SK-N-SH treated with all-trans-retinoic acid at 6 μM for 48 hours (cell line): ENCODE measurements around the gene CD59.

Experiments used
- ATAC-seq: fragments of 200-7000 bp; cut with Tn5 transposase; 3 replicates; pipeline ENCODE4 v1.9.1; 2020; ENCODE audit warnings: mild to moderate bottlenecking, moderate library complexity
- ARNTL ChIP-seq: fragments of 450-650 bp; formaldehyde crosslinking; IDR thresholded peaks from 2 replicates; pipeline ENCODE4 v1.5.0; 2020; ENCODE audit warnings: low read depth, mild to moderate bottlenecking, moderate library complexity, borderline replicate concordance
- BACH2 ChIP-seq: fragments of 250-450 bp; sonication (Bioruptor Pico); IDR thresholded peaks from 2 replicates; pipeline ENCODE4 v1.9.0; 2021; ENCODE audit warnings: mild to moderate bottlenecking, borderline replicate concordance
- CSDC2 ChIP-seq: fragments of 250-450 bp; sonication (Bioruptor Pico); IDR thresholded peaks from 2 replicates; pipeline ENCODE4 v1.5.0; 2020; ENCODE audit warnings: mild to moderate bottlenecking, moderate library complexity
- ESRRG ChIP-seq: fragments of 250-450 bp; sonication (Bioruptor Pico); IDR thresholded peaks from 2 replicates; pipeline ENCODE4 v1.6.1; 2021; ENCODE audit warnings: mild to moderate bottlenecking
- GLIS3 ChIP-seq: fragments of 250-450 bp; sonication (Bioruptor Pico); IDR thresholded peaks from 2 replicates; pipeline ENCODE4 v1.5.0; 2020; ENCODE audit warnings: mild to moderate bottlenecking, moderate library complexity
- ISL1 ChIP-seq: fragments of 250-450 bp; sonication (Bioruptor Pico); IDR thresholded peaks from 2 replicates; pipeline ENCODE4 v2.1.2; 2022; ENCODE audit warnings: mild to moderate bottlenecking, moderate library complexity
- OSR1 ChIP-seq: fragments of 250-450 bp; sonication (Bioruptor Pico); IDR thresholded peaks from 2 replicates; pipeline ENCODE4 v1.8.0; 2022; ENCODE audit warnings: moderate library complexity, mild to moderate bottlenecking, inconsistent platforms
- PPARA ChIP-seq: fragments of 250-450 bp; sonication (Bioruptor Pico); IDR thresholded peaks from 2 replicates; pipeline ENCODE4 v1.5.0; 2020; ENCODE audit warnings: mild to moderate bottlenecking, borderline replicate concordance
- RARB ChIP-seq: fragments of 250-450 bp; sonication (Bioruptor Pico); IDR thresholded peaks from 2 replicates; pipeline ENCODE4 v1.8.0; 2021; ENCODE audit warnings: mild to moderate bottlenecking, moderate library complexity
- SNAI2 ChIP-seq: fragments of 250-450 bp; sonication (Bioruptor Pico); IDR thresholded peaks from 2 replicates; pipeline ENCODE4 v1.5.0; 2020; ENCODE audit warnings: mild to moderate bottlenecking, moderate library complexity
- TCF4 ChIP-seq: fragments of 250-450 bp; sonication (Bioruptor Pico); IDR thresholded peaks from 2 replicates; pipeline ENCODE4 v1.8.0; 2021; ENCODE audit warnings: mild to moderate bottlenecking, moderate library complexity, borderline replicate concordance
- ZFP3 ChIP-seq: fragments of 250-450 bp; sonication (Bioruptor Pico); IDR thresholded peaks from 2 replicates; pipeline ENCODE4 v1.5.0; 2020; ENCODE audit warnings: mild to moderate bottlenecking, moderate library complexity
- ZFP30 ChIP-seq: fragments of 450-650 bp; formaldehyde crosslinking; IDR thresholded peaks from 2 replicates; pipeline ENCODE4 v1.5.0; 2022; ENCODE audit warnings: mild to moderate bottlenecking, moderate library complexity
- ZNF565 ChIP-seq: fragments of 450-650 bp; formaldehyde crosslinking; conservative IDR thresholded peaks from 2 replicates; pipeline ENCODE4 v1.5.0; 2020; ENCODE audit warnings: low read depth, mild to moderate bottlenecking, moderate library complexity
- ZNF70 ChIP-seq: fragments of 450-650 bp; formaldehyde crosslinking; IDR thresholded peaks from 2 replicates; pipeline ENCODE4 v1.5.0; 2020; ENCODE audit warnings: mild to moderate bottlenecking, moderate library complexity
- ZNF8 ChIP-seq: fragments of 450-650 bp; formaldehyde crosslinking; IDR thresholded peaks from 2 replicates; pipeline ENCODE4 v1.5.0; 2020; ENCODE audit warnings: mild to moderate bottlenecking, moderate library complexity
- TF ChIP-seq, protein P1 (sequence below): fragments of 250-450 bp; sonication (Bioruptor Pico); IDR thresholded peaks from 2 replicates; pipeline ENCODE4 v1.8.0; 2020; ENCODE audit warnings: mild to moderate bottlenecking, moderate library complexity, borderline replicate concordance
- TF ChIP-seq, protein P2 (sequence below): fragments of 250-450 bp; sonication (Bioruptor Pico); IDR thresholded peaks from 2 replicates; pipeline ENCODE4 v1.8.0; 2021; ENCODE audit warnings: low read depth, mild to moderate bottlenecking, moderate library complexity, borderline replicate concordance
- TF ChIP-seq, protein P3 (sequence below): fragments of 250-450 bp; sonication (Bioruptor Pico); IDR thresholded peaks from 2 replicates; pipeline ENCODE4 v1.5.1; 2021; ENCODE audit warnings: mild to moderate bottlenecking, moderate library complexity
- TF ChIP-seq, protein P4 (sequence below): fragments of 250-450 bp; sonication (Bioruptor Pico); IDR thresholded peaks from 2 replicates; pipeline ENCODE4 v1.5.1; 2020; ENCODE audit warnings: low read depth, mild to moderate bottlenecking, moderate library complexity

The CD59 gene

DNA sequence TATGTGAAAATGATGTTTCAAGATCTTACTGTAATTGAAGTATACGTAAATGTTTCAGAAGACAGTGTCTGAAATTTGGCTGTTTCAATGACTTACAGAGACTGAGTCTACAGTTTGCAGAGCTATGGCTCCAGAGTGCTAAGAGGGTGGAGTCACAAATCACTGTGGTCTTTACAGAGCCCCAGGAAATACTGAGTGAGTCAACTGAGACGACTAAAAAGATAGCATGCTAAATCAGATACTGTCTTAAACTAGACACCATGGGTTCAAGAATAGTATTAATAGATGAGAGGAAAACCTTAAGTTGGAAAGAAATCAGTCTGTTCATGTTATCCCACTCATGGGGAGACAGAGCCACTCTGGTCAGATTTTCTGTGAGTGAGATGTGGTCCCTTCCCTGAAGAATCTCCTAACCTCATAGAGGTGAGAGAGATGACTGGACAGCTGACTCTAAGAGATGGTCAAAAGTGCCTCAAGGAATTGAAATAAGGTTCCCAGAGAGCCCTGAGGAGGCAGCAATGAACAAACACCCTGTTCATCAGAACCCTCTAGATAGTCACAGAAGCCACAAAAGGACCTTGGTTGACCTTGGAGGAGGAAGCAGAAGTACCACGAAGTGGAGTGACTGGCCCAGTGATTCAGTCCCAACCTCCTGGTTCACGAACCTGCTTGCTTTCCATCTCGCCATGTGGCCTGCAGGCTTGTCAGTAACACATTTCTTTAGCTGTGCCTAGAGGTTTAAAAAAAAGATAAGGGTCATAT lies 65.8 kb downstream of the CD59 start (continued):
- TF ChIP-seq, protein P1, sequence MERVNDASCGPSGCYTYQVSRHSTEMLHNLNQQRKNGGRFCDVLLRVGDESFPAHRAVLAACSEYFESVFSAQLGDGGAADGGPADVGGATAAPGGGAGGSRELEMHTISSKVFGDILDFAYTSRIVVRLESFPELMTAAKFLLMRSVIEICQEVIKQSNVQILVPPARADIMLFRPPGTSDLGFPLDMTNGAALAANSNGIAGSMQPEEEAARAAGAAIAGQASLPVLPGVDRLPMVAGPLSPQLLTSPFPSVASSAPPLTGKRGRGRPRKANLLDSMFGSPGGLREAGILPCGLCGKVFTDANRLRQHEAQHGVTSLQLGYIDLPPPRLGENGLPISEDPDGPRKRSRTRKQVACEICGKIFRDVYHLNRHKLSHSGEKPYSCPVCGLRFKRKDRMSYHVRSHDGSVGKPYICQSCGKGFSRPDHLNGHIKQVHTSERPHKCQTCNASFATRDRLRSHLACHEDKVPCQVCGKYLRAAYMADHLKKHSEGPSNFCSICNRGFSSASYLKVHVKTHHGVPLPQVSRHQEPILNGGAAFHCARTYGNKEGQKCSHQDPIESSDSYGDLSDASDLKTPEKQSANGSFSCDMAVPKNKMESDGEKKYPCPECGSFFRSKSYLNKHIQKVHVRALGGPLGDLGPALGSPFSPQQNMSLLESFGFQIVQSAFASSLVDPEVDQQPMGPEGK (CRISPR knock-in tag), result no peak
- TF ChIP-seq ZNF565, result no peak
- TF ChIP-seq ARNTL, result no peak
- TF ChIP-seq CSDC2, result no peak
- TF ChIP-seq SNAI2 (CRISPR knock-in tag), result no peak
- TF ChIP-seq ZNF8 (CRISPR knock-in tag), result no peak
- TF ChIP-seq ZFP3, result no peak
- TF ChIP-seq ISL1, result no peak
- TF ChIP-seq ZFP30 (CRISPR knock-in tag), result no peak

DNA sequence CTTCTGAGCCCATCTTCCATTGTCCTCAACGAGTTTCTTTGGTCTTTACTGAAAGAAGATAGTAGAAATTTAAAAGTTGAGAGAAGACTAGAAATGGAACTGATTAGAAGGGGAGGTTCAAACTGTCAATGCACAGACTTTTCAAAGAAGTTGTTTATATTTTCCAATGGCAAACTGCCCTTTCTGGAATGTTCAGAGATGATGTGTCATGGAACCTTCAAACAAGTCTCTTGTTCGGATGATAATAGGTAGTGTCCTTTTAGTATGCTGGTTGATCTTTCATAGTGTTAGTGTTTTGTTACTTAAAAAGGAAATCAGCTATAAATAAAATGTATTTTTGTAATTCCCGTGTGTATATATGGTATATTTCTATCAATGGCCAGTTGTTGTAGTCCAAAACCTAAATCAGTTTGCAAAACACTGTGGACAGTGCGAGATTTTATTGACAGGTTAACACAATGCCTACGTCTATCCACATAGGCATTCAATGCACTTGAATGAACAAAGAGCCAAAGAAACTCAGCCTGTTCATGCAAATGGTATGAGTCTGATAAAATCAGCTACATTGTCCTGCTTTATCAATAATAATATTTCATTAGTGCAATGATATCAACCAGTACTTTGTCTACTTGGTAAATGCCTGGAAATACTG lies 66.5 kb downstream of the CD59 start:
- TF ChIP-seq TCF4 (no peak), ZFP30 (CRISPR knock-in tag) (no peak), GLIS3 (CRISPR knock-in tag) (no peak), PPARA (CRISPR knock-in tag) (no peak), ARNTL (no peak), ZFP3 (no peak), CSDC2 (no peak), RARB (CRISPR knock-in tag) (no peak)
- TF ChIP-seq, protein P2, sequence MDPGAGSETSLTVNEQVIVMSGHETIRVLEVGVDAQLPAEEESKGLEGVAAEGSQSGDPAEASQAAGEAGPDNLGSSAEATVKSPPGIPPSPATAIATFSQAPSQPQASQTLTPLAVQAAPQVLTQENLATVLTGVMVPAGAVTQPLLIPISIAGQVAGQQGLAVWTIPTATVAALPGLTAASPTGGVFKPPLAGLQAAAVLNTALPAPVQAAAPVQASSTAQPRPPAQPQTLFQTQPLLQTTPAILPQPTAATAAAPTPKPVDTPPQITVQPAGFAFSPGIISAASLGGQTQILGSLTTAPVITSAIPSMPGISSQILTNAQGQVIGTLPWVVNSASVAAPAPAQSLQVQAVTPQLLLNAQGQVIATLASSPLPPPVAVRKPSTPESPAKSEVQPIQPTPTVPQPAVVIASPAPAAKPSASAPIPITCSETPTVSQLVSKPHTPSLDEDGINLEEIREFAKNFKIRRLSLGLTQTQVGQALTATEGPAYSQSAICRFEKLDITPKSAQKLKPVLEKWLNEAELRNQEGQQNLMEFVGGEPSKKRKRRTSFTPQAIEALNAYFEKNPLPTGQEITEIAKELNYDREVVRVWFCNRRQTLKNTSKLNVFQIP (CRISPR knock-in tag), result no peak
- TF ChIP-seq, protein P3, sequence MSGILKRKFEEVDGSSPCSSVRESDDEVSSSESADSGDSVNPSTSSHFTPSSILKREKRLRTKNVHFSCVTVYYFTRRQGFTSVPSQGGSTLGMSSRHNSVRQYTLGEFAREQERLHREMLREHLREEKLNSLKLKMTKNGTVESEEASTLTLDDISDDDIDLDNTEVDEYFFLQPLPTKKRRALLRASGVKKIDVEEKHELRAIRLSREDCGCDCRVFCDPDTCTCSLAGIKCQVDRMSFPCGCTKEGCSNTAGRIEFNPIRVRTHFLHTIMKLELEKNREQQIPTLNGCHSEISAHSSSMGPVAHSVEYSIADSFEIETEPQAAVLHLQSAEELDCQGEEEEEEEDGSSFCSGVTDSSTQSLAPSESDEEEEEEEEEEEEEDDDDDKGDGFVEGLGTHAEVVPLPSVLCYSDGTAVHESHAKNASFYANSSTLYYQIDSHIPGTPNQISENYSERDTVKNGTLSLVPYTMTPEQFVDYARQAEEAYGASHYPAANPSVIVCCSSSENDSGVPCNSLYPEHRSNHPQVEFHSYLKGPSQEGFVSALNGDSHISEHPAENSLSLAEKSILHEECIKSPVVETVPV (CRISPR knock-in tag), result no peak
- ATAC-seq, result peak; percentile 47

DNA sequence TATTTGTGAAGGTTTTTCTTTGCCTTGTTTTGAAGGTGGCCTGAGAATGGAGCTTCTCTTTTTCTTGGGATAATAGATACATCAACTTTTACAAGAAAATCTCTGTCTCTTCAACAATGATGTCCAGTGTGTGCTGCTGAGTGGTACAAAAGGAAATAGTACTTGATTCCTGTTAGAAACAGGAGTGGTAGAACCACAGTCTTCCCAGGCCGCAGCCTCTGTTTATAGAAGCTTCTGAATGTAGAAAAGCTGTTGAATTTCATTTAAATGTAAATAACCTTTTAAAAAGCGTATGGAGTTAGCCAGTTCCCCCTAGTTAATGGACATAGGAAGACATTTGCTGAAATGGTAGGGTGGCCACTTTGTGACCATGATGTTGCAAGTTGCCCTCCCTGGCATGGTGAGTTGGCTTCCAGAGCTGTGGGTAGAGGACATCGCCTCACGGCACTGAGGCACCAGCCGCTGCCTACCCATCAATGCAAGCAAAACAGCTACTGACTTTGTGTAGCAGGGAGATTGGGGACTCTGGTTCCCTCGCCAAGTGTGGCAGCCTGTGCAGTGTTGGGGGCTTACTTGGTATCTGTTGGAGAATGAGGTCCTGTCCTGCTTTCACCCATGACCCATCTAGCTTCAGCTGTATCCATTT lies 67.1 kb downstream of the CD59 start:
- TF ChIP-seq, protein P4, sequence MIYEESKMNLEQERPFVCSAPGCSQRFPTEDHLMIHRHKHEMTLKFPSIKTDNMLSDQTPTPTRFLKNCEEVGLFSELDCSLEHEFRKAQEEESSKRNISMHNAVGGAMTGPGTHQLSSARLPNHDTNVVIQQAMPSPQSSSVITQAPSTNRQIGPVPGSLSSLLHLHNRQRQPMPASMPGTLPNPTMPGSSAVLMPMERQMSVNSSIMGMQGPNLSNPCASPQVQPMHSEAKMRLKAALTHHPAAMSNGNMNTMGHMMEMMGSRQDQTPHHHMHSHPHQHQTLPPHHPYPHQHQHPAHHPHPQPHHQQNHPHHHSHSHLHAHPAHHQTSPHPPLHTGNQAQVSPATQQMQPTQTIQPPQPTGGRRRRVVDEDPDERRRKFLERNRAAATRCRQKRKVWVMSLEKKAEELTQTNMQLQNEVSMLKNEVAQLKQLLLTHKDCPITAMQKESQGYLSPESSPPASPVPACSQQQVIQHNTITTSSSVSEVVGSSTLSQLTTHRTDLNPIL, result no peak
- no peak for TF ChIP-seq ESRRG
- no peak for TF ChIP-seq TCF4
- TF ChIP-seq RARB (CRISPR knock-in tag), result no peak
- no peak for TF ChIP-seq ZFP30 (CRISPR knock-in tag)
- no peak for TF ChIP-seq BACH2
- no peak for TF ChIP-seq ZFP3
- TF ChIP-seq CSDC2, result no peak
- TF ChIP-seq GLIS3 (CRISPR knock-in tag), result no peak
- TF ChIP-seq OSR1, result no peak
- TF ChIP-seq ARNTL, result no peak
- TF ChIP-seq ISL1, result no peak
- TF ChIP-seq, protein P2 (CRISPR knock-in tag), result no peak
- TF ChIP-seq SNAI2 (CRISPR knock-in tag), result no peak
- TF ChIP-seq ZNF70 (CRISPR knock-in tag), result no peak
- TF ChIP-seq, protein P1 (CRISPR knock-in tag), result no peak
- no peak for TF ChIP-seq ZNF8 (CRISPR knock-in tag)
- TF ChIP-seq, protein P3 (CRISPR knock-in tag), result no peak
- TF ChIP-seq, all 23 proteins: peak for 0
- ATAC-seq, result no peak
